GM12873 (cell line): ENCODE results near the gene DUSP16.

Experiments used
- CTCF ChIP-seq: IDR thresholded peaks from 2 replicates; pipeline ENCODE4 v1.5.1; 2012; ENCODE audit warnings: low read depth, mild to moderate bottlenecking, moderate library complexity, low read length, control low read depth; ENCODE audit not compliant: insufficient read depth; ENCODE audit errors: missing control alignments

Gene DUSP16

GRCh38 chr12:12587878-12588277 is 25.2 kb upstream of the DUSP16 start:
- no peak for TF ChIP-seq CTCF

- no peak for TF ChIP-seq CTCF
These were observed 24.4 kb upstream of the DUSP16 start for GRCh38 chr12:12586879-12587675.

GRCh38 chr12:12585115-12585863 is 22.6 kb upstream of the DUSP16 start:
- no peak for TF ChIP-seq CTCF

- TF ChIP-seq CTCF, result no peak
These were observed 21.0 kb upstream of the DUSP16 start for GRCh38 chr12:12583510-12584178.

GRCh38 chr12:12582895-12583303 is 20.2 kb upstream of the DUSP16 start:
- no peak for TF ChIP-seq CTCF

GRCh38 chr12:12582193-12582881 is 19.7 kb upstream of the DUSP16 start:
- TF ChIP-seq CTCF, result no peak
